ENCODE results near the gene POU6F2.

DNA sequence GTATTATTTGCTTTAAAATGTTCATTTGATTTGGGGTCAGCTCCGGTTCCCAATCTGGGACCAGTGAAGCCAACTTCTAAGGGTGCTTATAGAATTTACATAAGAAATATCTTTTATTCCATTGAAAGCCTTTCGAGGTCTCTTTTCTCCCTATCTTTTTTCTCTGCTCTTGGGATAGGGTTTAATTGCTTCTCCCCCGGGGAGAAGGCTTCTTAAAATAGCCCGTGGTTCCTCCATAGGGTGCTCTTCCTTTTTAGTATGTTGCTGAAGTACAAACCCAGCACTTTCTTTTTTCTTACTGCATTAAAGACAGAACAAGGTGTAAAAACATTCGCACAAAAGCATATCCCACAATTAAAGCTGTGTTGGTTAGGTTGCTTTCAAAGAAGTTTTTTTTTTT is 107.5 kb downstream of the POU6F2 start:
- TF ChIP-seq CTCF (IDR thresholded peaks at IDR 0.05 in 2 of 3, conservative IDR thresholded peaks at IDR 0.05 in 1 of 3; ENCODE audit: borderline replicate concordance in 1 of 3, insufficient read depth in 1 of 3, low read depth in 2 of 3, low read length in 2 of 3) (no peak), RAD21 (IDR thresholded peaks at IDR 0.05; ENCODE audit: low read depth) (no peak), POLR2A (IDR thresholded peaks at IDR 0.05; ENCODE audit: borderline replicate concordance, extremely low read depth, insufficient read depth, insufficient read length) (no peak)
- TF ChIP-seq, protein P1, sequence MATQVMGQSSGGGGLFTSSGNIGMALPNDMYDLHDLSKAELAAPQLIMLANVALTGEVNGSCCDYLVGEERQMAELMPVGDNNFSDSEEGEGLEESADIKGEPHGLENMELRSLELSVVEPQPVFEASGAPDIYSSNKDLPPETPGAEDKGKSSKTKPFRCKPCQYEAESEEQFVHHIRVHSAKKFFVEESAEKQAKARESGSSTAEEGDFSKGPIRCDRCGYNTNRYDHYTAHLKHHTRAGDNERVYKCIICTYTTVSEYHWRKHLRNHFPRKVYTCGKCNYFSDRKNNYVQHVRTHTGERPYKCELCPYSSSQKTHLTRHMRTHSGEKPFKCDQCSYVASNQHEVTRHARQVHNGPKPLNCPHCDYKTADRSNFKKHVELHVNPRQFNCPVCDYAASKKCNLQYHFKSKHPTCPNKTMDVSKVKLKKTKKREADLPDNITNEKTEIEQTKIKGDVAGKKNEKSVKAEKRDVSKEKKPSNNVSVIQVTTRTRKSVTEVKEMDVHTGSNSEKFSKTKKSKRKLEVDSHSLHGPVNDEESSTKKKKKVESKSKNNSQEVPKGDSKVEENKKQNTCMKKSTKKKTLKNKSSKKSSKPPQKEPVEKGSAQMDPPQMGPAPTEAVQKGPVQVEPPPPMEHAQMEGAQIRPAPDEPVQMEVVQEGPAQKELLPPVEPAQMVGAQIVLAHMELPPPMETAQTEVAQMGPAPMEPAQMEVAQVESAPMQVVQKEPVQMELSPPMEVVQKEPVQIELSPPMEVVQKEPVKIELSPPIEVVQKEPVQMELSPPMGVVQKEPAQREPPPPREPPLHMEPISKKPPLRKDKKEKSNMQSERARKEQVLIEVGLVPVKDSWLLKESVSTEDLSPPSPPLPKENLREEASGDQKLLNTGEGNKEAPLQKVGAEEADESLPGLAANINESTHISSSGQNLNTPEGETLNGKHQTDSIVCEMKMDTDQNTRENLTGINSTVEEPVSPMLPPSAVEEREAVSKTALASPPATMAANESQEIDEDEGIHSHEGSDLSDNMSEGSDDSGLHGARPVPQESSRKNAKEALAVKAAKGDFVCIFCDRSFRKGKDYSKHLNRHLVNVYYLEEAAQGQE (IDR thresholded peaks at IDR 0.05; ENCODE audit: low read depth) = no peak
